Osteoblast (primary cell): ENCODE data around the gene SH3RF2. TPM values are rescaled to one million over a fixed set of nuclear protein-coding genes. Genes with fewer than 3 reads are reported as not detected.
"Not testable (repeated sequence)": the region's sequence is repeated elsewhere in the genome, so short reads cannot be mapped to it uniquely, and the experiment has no call there.

ENCODE experiments used
- DNase-seq: peaks from one replicate; pipeline ENCODE4 v3.0.0; 2011; ENCODE audit warnings: low spot score, mixed read lengths; ENCODE audit not compliant: insufficient read length; ENCODE audit errors: missing footprints
- H2AFZ ChIP-seq: 2 replicates; pipeline ENCODE4 v1.6.0; 2011; ENCODE audit warnings: mild to moderate bottlenecking, low read length
- H3K27ac ChIP-seq: 2 replicates; pipeline ENCODE4 v1.5.1; 2011; ENCODE audit warnings: mild to moderate bottlenecking, low read depth, low read length, moderate library complexity
- H3K27me3 ChIP-seq: 2 replicates; pipeline ENCODE4 v1.6.0; 2012; ENCODE audit warnings: mild to moderate bottlenecking, control low read depth, inconsistent platforms, low read length, moderate library complexity; ENCODE audit not compliant: insufficient read depth
- H3K36me3 ChIP-seq: 2 replicates; pipeline ENCODE4 v1.5.1; 2011; ENCODE audit warnings: mild to moderate bottlenecking, low read length, control low read depth, moderate library complexity; ENCODE audit not compliant: insufficient read depth
- H3K4me1 ChIP-seq: 2 replicates; pipeline ENCODE4 v1.5.1; 2011; ENCODE audit warnings: mild to moderate bottlenecking, low read length, control low read depth, moderate library complexity; ENCODE audit not compliant: insufficient read depth
- H3K4me2 ChIP-seq: 2 replicates; pipeline ENCODE4 v1.6.0; 2011; ENCODE audit warnings: mild to moderate bottlenecking, low read length; ENCODE audit not compliant: insufficient read depth
- H3K4me3 ChIP-seq: fragments of 200-600 bp; sonication (generic); 3 replicates; pipeline ENCODE4 v1.5.1; 2012; ENCODE audit warnings: mild to moderate bottlenecking, low read length, inconsistent platforms; ENCODE audit not compliant: insufficient read depth
- H3K79me2 ChIP-seq: 2 replicates; pipeline ENCODE4 v1.6.0; 2012; ENCODE audit warnings: mild to moderate bottlenecking, low read length, control low read depth, inconsistent platforms; ENCODE audit not compliant: insufficient read depth
- H3K9me3 ChIP-seq: 2 replicates; pipeline ENCODE4 v1.5.1; 2011; ENCODE audit warnings: low read depth, low read length, control low read depth
- H4K20me1 ChIP-seq: 2 replicates; pipeline ENCODE4 v1.6.0; 2012; ENCODE audit warnings: mild to moderate bottlenecking, low read length, control low read depth; ENCODE audit not compliant: insufficient read depth
- total RNA-seq: library from RNA; depleted of rRNA; stranded (reverse); fragments of >200 nt; gene quantifications from 2 replicates; pipeline ENCODE4 v1.2.3, GENCODE V29; 2012
- TF ChIP-seq, protein P1 (sequence below): IDR thresholded peaks from 2 replicates; pipeline ENCODE4 v1.5.1; 2011; ENCODE audit warnings: mild to moderate bottlenecking, low read depth, low read length, moderate library complexity; ENCODE audit errors: extremely low read depth

Gene SH3RF2
- total RNA-seq, 1 donor = 4.0 TPM

DNA sequence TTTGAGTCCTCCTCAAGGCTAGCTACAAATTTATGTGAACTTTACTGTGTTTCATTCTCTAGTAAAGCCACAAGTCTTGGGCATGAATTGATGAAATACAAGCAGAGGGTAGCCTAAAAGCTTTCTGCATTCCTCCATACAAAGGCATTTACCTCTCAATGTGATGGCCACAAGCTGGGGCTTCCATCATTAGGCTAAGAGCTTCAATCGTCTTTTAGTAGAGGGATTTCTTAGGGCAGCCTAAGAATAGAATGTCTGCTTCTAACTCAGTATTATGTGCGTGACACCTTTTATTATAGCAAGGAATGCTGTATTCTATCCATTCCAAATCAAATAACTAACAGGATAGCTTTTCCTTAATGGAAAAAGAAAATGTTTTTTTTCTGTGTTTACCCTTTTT, 165.3 kb downstream of the SH3RF2 start:
- H3K27ac ChIP-seq = no peak overlapping the region
- H2AFZ ChIP-seq = no peak overlapping the region
- TF ChIP-seq, protein P1, sequence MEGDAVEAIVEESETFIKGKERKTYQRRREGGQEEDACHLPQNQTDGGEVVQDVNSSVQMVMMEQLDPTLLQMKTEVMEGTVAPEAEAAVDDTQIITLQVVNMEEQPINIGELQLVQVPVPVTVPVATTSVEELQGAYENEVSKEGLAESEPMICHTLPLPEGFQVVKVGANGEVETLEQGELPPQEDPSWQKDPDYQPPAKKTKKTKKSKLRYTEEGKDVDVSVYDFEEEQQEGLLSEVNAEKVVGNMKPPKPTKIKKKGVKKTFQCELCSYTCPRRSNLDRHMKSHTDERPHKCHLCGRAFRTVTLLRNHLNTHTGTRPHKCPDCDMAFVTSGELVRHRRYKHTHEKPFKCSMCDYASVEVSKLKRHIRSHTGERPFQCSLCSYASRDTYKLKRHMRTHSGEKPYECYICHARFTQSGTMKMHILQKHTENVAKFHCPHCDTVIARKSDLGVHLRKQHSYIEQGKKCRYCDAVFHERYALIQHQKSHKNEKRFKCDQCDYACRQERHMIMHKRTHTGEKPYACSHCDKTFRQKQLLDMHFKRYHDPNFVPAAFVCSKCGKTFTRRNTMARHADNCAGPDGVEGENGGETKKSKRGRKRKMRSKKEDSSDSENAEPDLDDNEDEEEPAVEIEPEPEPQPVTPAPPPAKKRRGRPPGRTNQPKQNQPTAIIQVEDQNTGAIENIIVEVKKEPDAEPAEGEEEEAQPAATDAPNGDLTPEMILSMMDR = no peak
- no peak overlapping the region for H3K4me2 ChIP-seq
- H3K4me3 ChIP-seq = no peak overlapping the region
- H3K4me1 ChIP-seq = no peaks in the 10 kb centered on the region
- no peak for DNase-seq
- no peaks in the 10 kb centered on the region for H4K20me1 ChIP-seq
- H3K9me3 ChIP-seq = no peaks in the 10 kb centered on the region
- H3K36me3 ChIP-seq = no peaks in the 10 kb centered on the region
- no peaks in the 10 kb centered on the region for H3K79me2 ChIP-seq
- no peaks in the 10 kb centered on the region for H3K27me3 ChIP-seq

DNA sequence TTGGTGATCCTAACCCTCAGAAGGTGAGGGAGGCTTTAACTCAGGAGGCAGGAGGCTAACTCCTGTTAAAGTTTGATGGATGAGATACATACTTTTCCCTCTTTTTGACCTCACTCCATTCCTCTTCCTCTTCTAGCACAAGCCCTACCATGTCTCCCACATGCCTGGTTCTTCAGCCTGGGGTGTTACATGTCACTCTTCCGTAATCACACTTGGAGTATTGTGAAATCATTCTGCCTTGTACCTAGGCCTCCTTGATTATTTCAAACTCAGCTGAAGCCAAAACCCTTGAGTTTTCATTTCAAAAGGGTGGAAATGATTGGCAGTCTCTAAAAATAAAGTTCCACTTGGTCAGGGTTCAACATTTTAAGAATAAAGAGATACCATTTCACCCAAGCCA, 167.2 kb downstream of the SH3RF2 start:
- Histone ChIP-seq H3K79me2 (no peaks in the 10 kb centered on the region), H3K27me3 (no peaks in the 10 kb centered on the region), H3K9me3 (no peaks in the 10 kb centered on the region), H3K4me2 (no peak overlapping the region), H3K36me3 (no peaks in the 10 kb centered on the region), H3K4me1 (no peaks in the 10 kb centered on the region), H3K27ac (no peak overlapping the region), H4K20me1 (no peaks in the 10 kb centered on the region), H3K4me3 (no peak overlapping the region), H2AFZ (no peak overlapping the region)
- TF ChIP-seq, protein P1 = no peak
- DNase-seq = no peak

DNA sequence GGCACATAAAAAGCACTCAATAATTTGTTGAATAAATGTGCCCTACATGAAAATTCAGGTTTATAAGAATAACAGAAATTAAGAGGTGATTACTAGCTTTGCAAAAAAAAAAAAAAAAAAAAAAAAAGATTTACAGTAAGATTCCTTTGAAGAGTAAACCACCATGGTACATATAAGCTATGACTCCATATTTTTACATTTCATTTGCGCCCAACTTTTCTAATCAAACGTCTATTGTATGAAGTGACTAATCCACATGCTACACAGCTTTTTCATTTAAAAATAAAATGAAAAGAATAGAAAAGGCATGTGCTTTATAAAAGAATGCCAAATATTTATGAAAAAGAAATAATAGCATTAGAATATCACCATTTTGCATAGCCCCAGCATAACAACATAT, 169.1 kb downstream of the SH3RF2 start, which contains the start of gene PLAC8L1:
Gene PLAC8L1 (minus strand): TSS at position 101 of the 400 bp plus-strand sequence. CDS start 1,266 bp downstream, outside the sequence.
- Histone ChIP-seq H3K27ac (no peak within 1 kb of the TSS), H3K4me1 (no peaks in the 10 kb centered on the region), H3K4me2 (no peak within 1 kb of the TSS), H3K36me3 (no peaks in the 10 kb centered on the region), H3K4me3 (no peak within 1 kb of the TSS), H3K27me3 (no peaks in the 10 kb centered on the region), H2AFZ (no peak within 1 kb of the TSS), H4K20me1 (no peaks in the 10 kb centered on the region), H3K79me2 (no peaks in the 10 kb centered on the region), H3K9me3 (no peaks in the 10 kb centered on the region)
- DNase-seq = no peak
- TF ChIP-seq, protein P1 = no peak

DNA sequence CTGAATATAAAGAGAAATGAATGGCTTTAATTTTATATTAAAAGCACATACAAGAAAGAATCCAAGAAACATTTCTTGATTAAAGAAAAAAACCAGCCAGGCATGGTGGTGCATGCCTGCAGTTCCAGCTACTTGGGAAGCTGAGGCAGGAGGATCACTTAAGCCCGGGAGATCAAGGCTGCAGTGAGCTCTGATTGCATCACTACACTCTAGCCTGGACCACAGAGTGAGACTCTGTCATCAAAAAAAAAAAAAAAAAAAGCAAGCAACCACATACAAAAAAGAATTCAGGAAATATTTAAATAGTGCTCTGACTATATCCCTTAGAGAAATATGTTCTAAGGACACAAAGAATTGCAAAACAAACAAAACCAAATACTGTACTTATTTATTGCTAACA, 171.5 kb downstream of the SH3RF2 start:
- H3K4me3 ChIP-seq = no peak overlapping the region
- no peak for DNase-seq
- H3K4me2 ChIP-seq = no peak overlapping the region
- H3K36me3 ChIP-seq = peaks cover 10% of the 10 kb centered on the region
- no peaks in the 10 kb centered on the region for H3K9me3 ChIP-seq
- H3K79me2 ChIP-seq = no peaks in the 10 kb centered on the region
- no peaks in the 10 kb centered on the region for H4K20me1 ChIP-seq
- no peak overlapping the region for H3K27ac ChIP-seq
- H2AFZ ChIP-seq = no peak overlapping the region
- no peaks in the 10 kb centered on the region for H3K4me1 ChIP-seq
- H3K27me3 ChIP-seq = no peaks in the 10 kb centered on the region
- TF ChIP-seq, protein P1 = no peak

DNA sequence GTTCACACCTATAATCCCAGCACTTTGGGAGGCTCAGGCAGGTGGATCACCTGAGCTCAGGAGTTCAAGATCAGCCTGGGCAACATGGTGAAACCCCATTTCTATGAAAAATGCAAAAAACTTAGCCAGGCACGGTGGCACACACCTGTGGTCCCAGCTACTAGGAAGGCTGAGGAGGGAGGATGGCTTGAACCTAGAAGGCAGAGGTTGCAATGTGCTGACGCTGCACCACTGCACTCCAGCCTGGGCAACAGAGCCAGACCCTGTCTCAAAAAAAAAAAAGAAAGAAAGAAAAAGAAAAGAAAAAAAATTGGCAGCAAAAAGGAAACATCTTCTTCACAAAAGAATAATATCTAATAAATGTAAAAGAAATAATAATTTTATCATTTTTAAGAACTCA, 172.5 kb downstream of the SH3RF2 start:
- H2AFZ ChIP-seq, H3K4me1 ChIP-seq, DNase-seq, H3K9me3 ChIP-seq, H3K4me2 ChIP-seq, H3K79me2 ChIP-seq, H3K27ac ChIP-seq, H3K27me3 ChIP-seq, H4K20me1 ChIP-seq, H3K4me3 ChIP-seq: not testable (repeated sequence)
- H3K36me3 ChIP-seq = peaks cover 18% of the 10 kb centered on the region
